Stomach (tissue), 4 donors: ENCODE data around the gene TMEM52.

ENCODE experiments used
- CTCF ChIP-seq, 7 experiments: fragments of 450-650 bp in 4 of 7; fragments of 200-600 bp in 3 of 7; sonication (generic) in 3 of 7; IDR thresholded peaks; one replicate each; pipeline ENCODE4 v1.5.1; 2016 to 2019; ENCODE audit warnings: antibody characterized with exemption in 7 of 7, control low read depth in 2 of 7, mild to moderate bottlenecking in 1 of 7
- EP300 ChIP-seq: sonication (generic); formaldehyde crosslinking; IDR thresholded peaks from one replicate; pipeline ENCODE4 v1.6.1; 2017; ENCODE audit warnings: antibody characterized with exemption

DNA sequence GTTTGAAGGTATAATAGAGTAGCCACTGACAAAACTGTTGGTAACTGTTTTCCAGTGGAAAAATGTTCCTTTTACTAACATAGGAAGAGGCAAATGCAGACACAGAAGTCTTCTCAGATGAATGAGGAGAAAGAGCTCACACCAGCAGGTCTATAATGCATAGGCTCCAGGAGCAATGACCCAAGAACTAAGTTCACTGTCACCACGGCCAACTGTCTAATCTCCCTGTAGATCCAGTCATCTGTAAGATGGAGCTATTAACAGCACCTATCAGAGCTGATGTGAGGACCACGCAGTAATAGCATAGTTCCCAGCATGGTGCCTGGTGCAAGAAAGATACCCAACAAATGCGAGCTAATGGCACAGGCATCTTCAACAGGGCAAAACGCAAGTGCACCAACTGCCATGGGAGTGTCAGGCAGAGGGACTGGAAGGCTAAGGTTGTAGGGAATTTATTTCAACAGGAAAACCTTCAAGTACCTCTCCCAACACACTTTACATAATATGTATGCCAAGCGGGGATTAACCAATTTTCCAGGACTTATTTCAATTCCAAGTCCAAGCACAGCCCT is 41.1 kb downstream of the TMEM52 start:
- TF ChIP-seq CTCF (IDR thresholded peaks at IDR 0.05) = no peak
- TF ChIP-seq EP300 = no peak
